RCC 7860 (cell line): ENCODE measurements around the gene PAPPA.

Source experiments
- DNase-seq: peaks from one replicate; pipeline ENCODE4 v3.0.0-alpha.2; 2015; ENCODE audit warnings: low spot score
- FAIRE-seq: peaks from 2 replicates; lab custom pipeline; 2012; peaks lifted over from hg19 to GRCh38; lab: Jason Lieb, UNC

The PAPPA gene, protein sequence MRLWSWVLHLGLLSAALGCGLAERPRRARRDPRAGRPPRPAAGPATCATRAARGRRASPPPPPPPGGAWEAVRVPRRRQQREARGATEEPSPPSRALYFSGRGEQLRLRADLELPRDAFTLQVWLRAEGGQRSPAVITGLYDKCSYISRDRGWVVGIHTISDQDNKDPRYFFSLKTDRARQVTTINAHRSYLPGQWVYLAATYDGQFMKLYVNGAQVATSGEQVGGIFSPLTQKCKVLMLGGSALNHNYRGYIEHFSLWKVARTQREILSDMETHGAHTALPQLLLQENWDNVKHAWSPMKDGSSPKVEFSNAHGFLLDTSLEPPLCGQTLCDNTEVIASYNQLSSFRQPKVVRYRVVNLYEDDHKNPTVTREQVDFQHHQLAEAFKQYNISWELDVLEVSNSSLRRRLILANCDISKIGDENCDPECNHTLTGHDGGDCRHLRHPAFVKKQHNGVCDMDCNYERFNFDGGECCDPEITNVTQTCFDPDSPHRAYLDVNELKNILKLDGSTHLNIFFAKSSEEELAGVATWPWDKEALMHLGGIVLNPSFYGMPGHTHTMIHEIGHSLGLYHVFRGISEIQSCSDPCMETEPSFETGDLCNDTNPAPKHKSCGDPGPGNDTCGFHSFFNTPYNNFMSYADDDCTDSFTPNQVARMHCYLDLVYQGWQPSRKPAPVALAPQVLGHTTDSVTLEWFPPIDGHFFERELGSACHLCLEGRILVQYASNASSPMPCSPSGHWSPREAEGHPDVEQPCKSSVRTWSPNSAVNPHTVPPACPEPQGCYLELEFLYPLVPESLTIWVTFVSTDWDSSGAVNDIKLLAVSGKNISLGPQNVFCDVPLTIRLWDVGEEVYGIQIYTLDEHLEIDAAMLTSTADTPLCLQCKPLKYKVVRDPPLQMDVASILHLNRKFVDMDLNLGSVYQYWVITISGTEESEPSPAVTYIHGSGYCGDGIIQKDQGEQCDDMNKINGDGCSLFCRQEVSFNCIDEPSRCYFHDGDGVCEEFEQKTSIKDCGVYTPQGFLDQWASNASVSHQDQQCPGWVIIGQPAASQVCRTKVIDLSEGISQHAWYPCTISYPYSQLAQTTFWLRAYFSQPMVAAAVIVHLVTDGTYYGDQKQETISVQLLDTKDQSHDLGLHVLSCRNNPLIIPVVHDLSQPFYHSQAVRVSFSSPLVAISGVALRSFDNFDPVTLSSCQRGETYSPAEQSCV (N-terminal part only)

GRCh38 chr9:116153765-116154333 lies at the start of gene PAPPA:
Gene PAPPA (plus strand): TSS chr9:116153791. CDS start chr9:116154173, 382 bp downstream.
- no peak for FAIRE-seq
- DNase-seq, result no peak

DNA sequence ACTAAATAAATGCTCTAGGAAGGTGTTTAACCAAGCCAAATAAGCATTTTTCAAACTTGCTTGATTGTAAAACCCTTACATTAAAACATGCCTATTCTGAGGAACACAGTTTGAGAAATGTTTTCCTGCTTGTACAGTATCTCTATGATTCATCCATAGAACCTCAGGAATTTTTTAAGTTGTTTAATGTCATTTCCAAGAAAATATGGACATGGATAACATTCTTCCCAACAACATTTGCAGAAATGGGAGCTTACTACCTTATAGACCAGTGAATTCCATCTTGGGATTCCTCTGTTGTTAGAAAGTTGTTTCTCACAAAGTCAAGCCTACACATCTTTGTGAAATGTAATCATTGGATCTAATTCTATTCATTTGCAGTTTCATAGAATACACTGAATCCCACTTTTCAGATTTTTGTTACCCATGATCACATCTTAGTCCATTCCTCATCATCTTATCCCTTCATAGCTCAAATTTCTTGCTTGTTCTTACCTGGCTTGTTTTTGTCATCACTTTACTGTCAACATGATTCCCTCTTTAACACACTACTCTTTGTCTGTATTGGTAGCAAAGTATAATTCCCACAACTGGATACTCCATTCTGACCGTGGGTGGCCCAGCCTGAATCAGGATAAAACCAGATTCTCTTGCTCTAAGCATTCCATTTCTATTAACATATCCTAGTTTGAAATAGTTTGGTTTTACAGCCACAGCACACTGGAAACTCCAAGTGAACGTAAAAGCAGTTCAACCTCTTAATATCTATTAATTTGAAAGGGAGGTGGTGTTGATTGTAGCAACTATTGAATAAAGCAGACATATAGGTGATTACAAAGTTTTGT lies 49.4 kb upstream of the PAPPA start:
- no peak for DNase-seq
- FAIRE-seq, result no peak

DNA sequence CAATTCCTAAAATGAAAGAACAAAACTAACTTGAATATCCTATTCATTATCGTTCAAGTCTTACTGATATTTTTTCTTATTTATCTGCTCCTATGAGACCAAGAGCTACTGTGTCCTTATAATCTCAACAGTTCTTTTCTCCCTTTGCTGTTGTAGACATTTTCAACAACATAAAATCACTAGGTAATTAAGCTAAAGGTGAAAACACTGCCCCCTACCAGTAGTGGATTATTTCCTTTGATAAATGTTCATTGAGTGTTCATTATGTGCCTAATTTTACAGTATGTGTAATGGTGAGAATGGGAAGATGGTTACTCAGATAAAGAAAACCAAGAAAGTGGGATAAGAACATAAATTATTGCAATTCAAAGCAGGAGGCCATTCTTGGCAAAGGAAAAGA lies 41.4 kb upstream of the PAPPA start:
- FAIRE-seq (peak; percentile 21), DNase-seq (no peak)

- FAIRE-seq (no peak), DNase-seq (no peak)
Measured at GRCh38 chr9:116115761-116116353, 37.7 kb upstream of the PAPPA start.

- no peak for FAIRE-seq
Measured at GRCh38 chr9:116116393-116116792, 37.2 kb upstream of the PAPPA start.

DNA sequence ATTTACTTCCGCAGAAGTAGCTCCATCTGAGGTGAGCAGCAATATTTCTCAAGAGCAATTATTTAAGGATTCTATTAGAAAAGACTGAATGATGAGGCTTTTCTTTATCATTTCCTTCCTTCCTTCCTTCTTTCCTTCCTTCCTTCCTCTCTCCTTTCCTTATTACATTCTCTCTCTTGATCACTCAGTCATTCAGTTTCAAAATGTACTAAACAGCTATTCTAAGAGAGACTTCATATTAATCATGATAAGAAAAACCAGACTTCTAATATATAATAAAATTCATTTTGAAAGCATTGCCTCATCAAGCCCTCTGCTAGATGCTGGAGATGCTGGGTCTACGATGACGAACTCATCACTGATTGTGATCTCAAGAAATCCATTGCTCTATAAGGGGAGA lies 30.4 kb upstream of the PAPPA start:
- no peak for FAIRE-seq
- no peak for DNase-seq

More at GRCh38 chr9:116116393-116116792, 37.2 kb upstream of the PAPPA start:
- DNase-seq, result no peak

DNA sequence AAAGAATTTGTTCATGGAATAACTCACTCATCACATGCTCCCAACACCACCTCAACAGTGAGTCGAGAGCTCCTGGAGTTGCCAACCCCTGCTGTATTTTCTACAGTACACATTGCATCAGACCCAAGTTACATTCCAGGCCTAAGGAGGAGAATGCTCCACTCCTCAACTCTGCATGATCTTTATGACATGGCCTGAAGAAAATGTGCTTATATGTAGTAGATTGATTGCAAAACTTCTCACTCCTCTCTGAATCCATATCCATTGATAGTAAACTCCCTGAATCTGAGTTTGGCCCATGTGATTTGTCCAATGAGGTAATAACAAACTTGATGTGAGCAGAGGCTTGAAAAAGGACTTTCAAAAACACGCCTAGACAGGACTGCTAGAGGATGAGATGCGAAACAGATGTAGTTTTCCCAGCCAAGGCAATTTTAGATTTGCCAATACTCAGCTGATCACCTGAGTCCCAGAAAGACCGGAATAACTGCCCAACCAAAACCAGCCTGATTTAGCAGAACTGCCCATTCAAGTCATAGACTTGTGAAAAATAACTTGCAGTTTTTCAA lies 29.0 kb upstream of the PAPPA start:
- no peak for DNase-seq
- FAIRE-seq, result no peak

- DNase-seq, result no peak
- FAIRE-seq, result no peak
Measured at GRCh38 chr9:116133163-116133562, 20.4 kb upstream of the PAPPA start.

- no peak for FAIRE-seq
- no peak for DNase-seq
Measured at GRCh38 chr9:116134975-116135374, 18.6 kb upstream of the PAPPA start.

- no peak for DNase-seq
- FAIRE-seq, result no peak
Measured at GRCh38 chr9:116137010-116137409, 16.6 kb upstream of the PAPPA start.

DNA sequence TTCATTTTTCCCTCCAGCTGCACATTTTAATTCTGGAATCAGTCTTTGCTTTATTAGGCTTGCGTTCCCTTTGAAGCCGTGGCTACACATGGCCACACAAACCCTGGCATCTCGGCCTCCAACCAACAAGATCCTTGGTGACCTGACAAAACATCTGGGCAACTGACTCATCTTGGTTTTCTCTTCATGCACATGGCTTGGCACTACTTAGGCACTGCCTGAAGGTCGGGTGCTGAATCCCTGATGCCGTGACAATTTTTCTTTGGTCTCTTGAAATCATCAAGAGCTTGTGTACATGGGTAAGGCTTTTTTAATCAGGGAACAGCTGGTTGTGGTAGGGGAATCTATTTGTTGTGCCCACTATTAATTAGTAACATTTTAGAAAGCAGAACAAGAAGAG lies 16.0 kb upstream of the PAPPA start:
- no peak for FAIRE-seq

DNA sequence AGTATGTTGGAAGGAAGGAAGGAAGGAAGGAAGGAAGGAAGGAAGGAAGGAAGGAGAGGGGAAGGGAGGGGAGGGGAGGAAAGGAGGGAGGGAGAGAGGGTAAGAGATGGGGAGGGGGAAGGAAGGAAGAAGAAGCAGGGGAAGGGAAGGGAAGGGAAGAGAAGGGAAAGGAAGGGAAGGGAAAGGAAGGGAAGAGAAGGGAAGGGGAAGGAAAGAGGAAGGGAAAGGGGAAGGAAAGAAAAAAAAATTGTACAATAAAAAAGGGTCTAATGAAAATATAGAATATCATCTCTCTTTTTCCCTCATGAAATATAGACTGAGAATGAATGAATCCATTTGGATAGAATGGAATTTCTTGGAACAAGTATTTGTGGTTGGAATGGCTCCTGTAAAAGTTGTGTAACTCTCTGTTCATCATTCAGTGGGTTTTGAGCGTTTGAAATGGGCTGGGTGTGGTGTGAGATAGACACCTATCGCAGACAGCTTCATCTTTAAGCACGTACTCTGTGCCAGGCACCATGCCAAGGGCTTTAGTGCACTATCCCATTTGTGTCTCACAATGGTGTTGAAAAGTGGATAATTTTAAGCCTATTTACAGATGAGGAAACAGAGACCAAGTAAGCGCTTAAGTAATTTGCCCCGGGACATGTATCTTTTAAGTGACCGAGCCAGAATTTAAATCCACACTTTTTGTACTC lies 11.6 kb upstream of the PAPPA start:
- no peak for DNase-seq
- no peak for FAIRE-seq

More for the DNA sequence above, 16.0 kb upstream of the PAPPA start:
- DNase-seq, result no peak

GRCh38 chr9:116142706-116143492 lies 10.7 kb upstream of the PAPPA start:
- FAIRE-seq, result no peak

GRCh38 chr9:116144038-116144437 lies 9.6 kb upstream of the PAPPA start:
- FAIRE-seq (peak; percentile 46), DNase-seq (peak; percentile 44)

More at GRCh38 chr9:116142706-116143492, 10.7 kb upstream of the PAPPA start:
- DNase-seq, result no peak

- FAIRE-seq, result no peak
- DNase-seq, result no peak
Measured at GRCh38 chr9:116144555-116144954, 9.0 kb upstream of the PAPPA start.

GRCh38 chr9:116145036-116145435 lies 8.6 kb upstream of the PAPPA start:
- DNase-seq (no peak), FAIRE-seq (no peak)

GRCh38 chr9:116147821-116148220 lies 5.8 kb upstream of the PAPPA start:
- DNase-seq, result no peak
- no peak for FAIRE-seq

- peak; percentile 8 for FAIRE-seq
- no peak for DNase-seq
Measured at GRCh38 chr9:116149844-116150243, 3.7 kb upstream of the PAPPA start.
